GM12878 (cell line): ENCODE measurements around the gene ZNF528. TPM values are rescaled to one million over a fixed set of nuclear protein-coding genes. Genes with fewer than 3 reads are reported as not detected.

Source experiments
- BACH1 ChIP-seq: fragments of 450-650 bp; IDR thresholded peaks from 2 replicates; pipeline ENCODE4 v1.6.1; 2017; ENCODE audit warnings: mild to moderate bottlenecking, borderline replicate concordance
- CBX5 ChIP-seq: sonication (generic); IDR thresholded peaks from 2 replicates; pipeline ENCODE4 v1.6.1; 2016; ENCODE audit warnings: low read depth, moderate library complexity, mild to moderate bottlenecking, inconsistent platforms
- E2F4 ChIP-seq: IDR thresholded peaks from 2 replicates; pipeline ENCODE4 v1.6.1; 2012; ENCODE audit warnings: low read depth, low read length, improper control_type of control experiment
- ELK1 ChIP-seq: IDR thresholded peaks from 2 replicates; pipeline ENCODE4 v1.6.1; 2012; ENCODE audit warnings: low read depth, low read length, improper control_type of control experiment
- GABPA ChIP-seq: IDR thresholded peaks from 2 replicates; pipeline ENCODE4 v1.6.1; 2014; ENCODE audit warnings: antibody characterized with exemption, low read depth, mild to moderate bottlenecking, inconsistent platforms
- IKZF1 ChIP-seq: fragments of 450-650 bp; conservative IDR thresholded peaks from 2 replicates; pipeline ENCODE4 v1.6.1; 2017; ENCODE audit warnings: antibody characterized with exemption, mild to moderate bottlenecking
- MLLT1 ChIP-seq: fragments of 450-650 bp; IDR thresholded peaks from 2 replicates; pipeline ENCODE4 v1.6.1; 2016; ENCODE audit warnings: mild to moderate bottlenecking
- MTA2 ChIP-seq: fragments of 450-650 bp; IDR thresholded peaks from 2 replicates; pipeline ENCODE4 v1.6.1; 2016; ENCODE audit warnings: low read depth, mild to moderate bottlenecking, moderate library complexity
- NFYA ChIP-seq: IDR thresholded peaks from 2 replicates; pipeline ENCODE4 v1.6.1; 2011; ENCODE audit warnings: low read depth, mild to moderate bottlenecking, low read length, improper control_type of control experiment, borderline replicate concordance
- POLR2A ChIP-seq: IDR thresholded peaks from 2 replicates; pipeline ENCODE4 v1.6.1; 2011; ENCODE audit warnings: low read depth, mild to moderate bottlenecking, low read length
- SIN3A ChIP-seq: IDR thresholded peaks from 2 replicates; pipeline ENCODE4 v1.6.1; 2012; ENCODE audit warnings: low read depth, low read length, improper control_type of control experiment
- SP1 ChIP-seq: IDR thresholded peaks from one replicate; pipeline ENCODE4 v1.6.1; 2011; ENCODE audit warnings: low read depth, low read length
- STAT1 ChIP-seq: fragments of 450-650 bp; conservative IDR thresholded peaks from 2 replicates; pipeline ENCODE4 v1.6.1; 2014; ENCODE audit warnings: antibody characterized with exemption, mild to moderate bottlenecking
- TAF1 ChIP-seq: IDR thresholded peaks from 2 replicates; pipeline ENCODE4 v1.6.1; 2011; ENCODE audit warnings: mild to moderate bottlenecking, low read depth, low read length, borderline replicate concordance
- ZNF687 ChIP-seq: fragments of 450-650 bp; IDR thresholded peaks from 2 replicates; pipeline ENCODE4 v1.6.1; 2017; ENCODE audit warnings: mild to moderate bottlenecking, moderate library complexity
- polyA plus RNA-seq, 11 experiments: library from polyadenylated mRNA; depleted of rRNA in 4 of 11; unstranded in 6 of 11; stranded (reverse) in 5 of 11; fragments of >200 nt; fragmentation: Nextera tagmentation in 4 of 11; fragmentation: Illumina TruSeq in 1 of 11; extraction: Ambion mirVana in 4 of 11; extraction: Trizol in 1 of 11; gene quantifications; 1 replicate in 1 of 11; 2 replicates in 10 of 11; pipeline versions ENCODE4 v1.2.1 to v1.2.3, GENCODE V29; 2011 to 2016; ENCODE audit warnings: inconsistent platforms in 2 of 11, missing spikeins in 2 of 11, low read depth in 1 of 11
- total RNA-seq, 4 experiments: library from RNA; depleted of rRNA in 3 of 4; stranded (reverse); fragments of >200 nt in 3 of 4; fragmentation: Illumina TruSeq in 1 of 4; extraction: Trizol in 1 of 4; gene quantifications; 2 replicates each; pipeline versions ENCODE4 v1.2.1 to v1.2.3, GENCODE V29; 2013 to 2021
- TF ChIP-seq, protein P1 (sequence below): fragments of 450-650 bp; IDR thresholded peaks from 2 replicates; pipeline ENCODE4 v1.6.1; 2017; ENCODE audit warnings: low read depth, mild to moderate bottlenecking, moderate library complexity

ZNF528 gene
- total and polyA plus RNA-seq, 10 of the 15 experiments (the other 5 are each of a cell fraction or from before 2014, with no cell fraction given) = 1.7 to 11.9 (median 6.6) TPM

DNA sequence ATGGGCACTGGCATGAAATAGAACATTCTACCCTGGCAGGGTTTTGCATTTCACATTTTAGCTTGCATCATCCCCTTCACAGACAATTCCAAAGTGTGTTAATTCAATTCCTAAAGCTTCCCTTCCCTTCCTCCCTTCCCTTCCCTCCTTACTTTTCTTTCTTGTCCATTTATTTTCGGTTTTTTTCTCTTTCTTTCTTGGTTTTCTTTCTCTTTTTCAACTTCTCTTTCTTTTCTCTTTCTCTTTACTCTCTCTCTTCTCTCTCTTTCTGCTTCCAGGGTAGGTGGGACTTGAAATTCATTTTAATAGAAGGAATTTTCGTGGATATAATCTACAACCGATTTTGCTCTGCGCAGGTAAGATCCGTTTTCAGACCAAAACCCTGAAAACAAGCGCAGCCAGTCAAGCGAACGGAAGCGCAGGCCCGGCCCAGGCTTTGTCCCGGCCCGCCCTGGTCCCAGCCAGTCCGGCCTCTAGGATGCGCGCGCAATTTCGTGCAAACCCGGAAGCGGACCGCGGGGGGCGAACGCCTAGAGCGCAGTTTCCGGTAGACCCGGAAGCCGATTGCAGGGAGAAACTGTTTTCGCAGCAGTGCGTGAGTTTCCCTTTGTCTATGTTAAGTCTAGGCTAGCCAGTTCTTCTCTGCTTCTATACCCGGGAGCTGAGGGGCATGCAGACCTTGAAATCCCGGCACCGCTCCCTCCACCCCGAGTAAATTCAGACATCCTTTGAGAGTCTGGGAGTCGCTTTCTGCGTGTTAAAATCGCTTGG lies at the start of gene ZNF528 (continued):
- 0 out of 2 replicates have a peak, but pooled peaks have one; percentile 38 for TF ChIP-seq ZNF687
- no peak for TF ChIP-seq MTA2
- TF ChIP-seq GABPA = peak; percentile 93
- TF ChIP-seq MLLT1 = peak; percentile 98
- no peak for TF ChIP-seq E2F4
- TF ChIP-seq STAT1 = no peak
- TF ChIP-seq BACH1 = no peak
- TF ChIP-seq CBX5 = peak; percentile 90; the same call in 1 of the 2 replicates
- peak; percentile 45; the same call in 1 of the 2 replicates for TF ChIP-seq SIN3A
- peak; percentile 40; the same call in 1 of the 2 replicates for TF ChIP-seq IKZF1
- peak; percentile 66 for TF ChIP-seq ELK1
- no peak; the same call in 1 of the 2 replicates for TF ChIP-seq TAF1
- no peak for TF ChIP-seq NFYA
- TF ChIP-seq SP1 = no peak
- TF ChIP-seq POLR2A = peak; percentile 85
- TF ChIP-seq, protein P1, sequence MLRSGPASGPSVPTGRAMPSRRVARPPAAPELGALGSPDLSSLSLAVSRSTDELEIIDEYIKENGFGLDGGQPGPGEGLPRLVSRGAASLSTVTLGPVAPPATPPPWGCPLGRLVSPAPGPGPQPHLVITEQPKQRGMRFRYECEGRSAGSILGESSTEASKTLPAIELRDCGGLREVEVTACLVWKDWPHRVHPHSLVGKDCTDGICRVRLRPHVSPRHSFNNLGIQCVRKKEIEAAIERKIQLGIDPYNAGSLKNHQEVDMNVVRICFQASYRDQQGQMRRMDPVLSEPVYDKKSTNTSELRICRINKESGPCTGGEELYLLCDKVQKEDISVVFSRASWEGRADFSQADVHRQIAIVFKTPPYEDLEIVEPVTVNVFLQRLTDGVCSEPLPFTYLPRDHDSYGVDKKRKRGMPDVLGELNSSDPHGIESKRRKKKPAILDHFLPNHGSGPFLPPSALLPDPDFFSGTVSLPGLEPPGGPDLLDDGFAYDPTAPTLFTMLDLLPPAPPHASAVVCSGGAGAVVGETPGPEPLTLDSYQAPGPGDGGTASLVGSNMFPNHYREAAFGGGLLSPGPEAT = peak; percentile 6; the same call in 1 of the 2 replicates
